AG09319 (cell line): ENCODE measurements around the gene FAM13A.

ENCODE experiments used
- DNase-seq: peaks from one replicate; pipeline ENCODE4 v3.0.0-alpha.2; 2010; ENCODE audit warnings: low read depth; ENCODE audit errors: extremely low read depth
- CTCF ChIP-seq: IDR thresholded peaks from 2 replicates; pipeline ENCODE4 v1.5.1; 2011; ENCODE audit warnings: low read depth, mild to moderate bottlenecking, inconsistent platforms, low read length, moderate library complexity

The FAM13A gene

GRCh38 chr4:89056292-89056952 lies 563 bp downstream of the FAM13A start:
- TF ChIP-seq CTCF = no peak
- DNase-seq = no peak

- no peak for DNase-seq
- no peak for TF ChIP-seq CTCF
Measured at GRCh38 chr4:89055157-89056080, 1.6 kb downstream of the FAM13A start.

- DNase-seq = no peak
- TF ChIP-seq CTCF = no peak
Measured at GRCh38 chr4:89054627-89055026, 2.4 kb downstream of the FAM13A start.

GRCh38 chr4:89049853-89050252 lies 7.1 kb downstream of the FAM13A start:
- no peak for TF ChIP-seq CTCF
- DNase-seq = no peak

- no peak for TF ChIP-seq CTCF
- DNase-seq = no peak
Measured at GRCh38 chr4:89048906-89049601, 7.9 kb downstream of the FAM13A start.

- TF ChIP-seq CTCF = no peak
Measured at GRCh38 chr4:89044147-89044900, 12.7 kb downstream of the FAM13A start.

More at GRCh38 chr4:89044147-89044900, 12.7 kb downstream of the FAM13A start:
- no peak for DNase-seq
